Upper lobe of left lung (tissue), 6 donors: ENCODE measurements around the gene RPS6KB1. TPM values are rescaled to one million over a fixed set of nuclear protein-coding genes. Genes with fewer than 3 reads are reported as not detected.
"Not testable (repeated sequence)": the region's sequence is repeated elsewhere in the genome, so short reads cannot be mapped to it uniquely, and the experiment has no call there.

Experiments used
- ATAC-seq, 2 donors: fragments of 200-7000 bp; cut with Tn5 transposase; one replicate each; pipeline ENCODE4 v1.9.1; 2022; ENCODE audit warnings: mild to moderate bottlenecking in 2 of 2, moderate library complexity in 2 of 2; ENCODE audit not compliant: low FRiP score in 2 of 2
- DNase-seq, 2 donors: peaks; one replicate each; pipeline ENCODE4 v3.0.0-alpha.2; 2019 to 2020
- H3K27ac ChIP-seq, 4 donors: fragments of 200-600 bp; sonication (generic); one replicate each; pipeline ENCODE4 v1.5.1; 2016 to 2019
- H3K27me3 ChIP-seq, 4 donors: fragments of 200-600 bp; sonication (generic); one replicate each; pipeline ENCODE4 v1.5.1; 2017 to 2019
- H3K36me3 ChIP-seq, 4 donors: fragments of 200-600 bp; sonication (generic); one replicate each; pipeline ENCODE4 v1.5.1; 2016 to 2019
- H3K4me1 ChIP-seq, 4 donors: fragments of 200-600 bp; sonication (generic); one replicate each; pipeline ENCODE4 v1.5.1; 2018 to 2019
- H3K4me3 ChIP-seq, 4 donors: fragments of 200-600 bp; sonication (generic); one replicate each; pipeline ENCODE4 v1.5.1; 2017 to 2019; ENCODE audit warnings: mild to moderate bottlenecking in 2 of 4, moderate library complexity in 1 of 4
- H3K9me3 ChIP-seq, 4 donors: fragments of 200-600 bp; sonication (generic); one replicate each; pipeline ENCODE4 v1.5.1; 2018 to 2019
- CTCF ChIP-seq, 6 experiments: fragments of 450-650 bp in 4 of 6; fragments of 200-600 bp in 2 of 6; sonication (generic) in 2 of 6; IDR thresholded peaks; one replicate each; pipeline ENCODE4 v1.5.1; 2016 to 2019; ENCODE audit warnings: antibody characterized with exemption in 6 of 6
- EP300 ChIP-seq, 4 donors: sonication (generic); formaldehyde crosslinking; IDR thresholded peaks; one replicate each; pipeline ENCODE4 v1.5.1; 2017; ENCODE audit warnings: antibody characterized with exemption in 4 of 4, control low read depth in 2 of 4
- POLR2A ChIP-seq, 4 donors: fragments of 450-650 bp; IDR thresholded peaks; one replicate each; pipeline ENCODE4 v1.5.1; 2016 to 2017; ENCODE audit warnings: antibody characterized with exemption in 4 of 4, mild to moderate bottlenecking in 2 of 4
- POLR2AphosphoS5 ChIP-seq, 2 donors: sonication (generic); formaldehyde crosslinking; IDR thresholded peaks; one replicate each; pipeline ENCODE4 v1.5.1; 2017; ENCODE audit warnings: antibody characterized with exemption in 2 of 2
- WGBS, 2 donors: methylation state at CpG; one replicate each; pipeline ENCODE4 v1.1.5; 2017 to 2018; 5-methylcytosine and 5-hydroxymethylcytosine counted together
- total RNA-seq, 6 donors: library from RNA; depleted of rRNA in 4 of 6; stranded (reverse); fragments of >200 nt in 4 of 6; gene quantifications; one replicate each; pipeline versions ENCODE4 v1.1.0 to v1.2.1, GENCODE V29; 2016 to 2021
- donor health status: DM: no; HTN: no; CAD: no; lungs with moderate emphysema.
- donor health status: DM: no; HTN: yes; CAD: no; lungs with severe emphysema.

The RPS6KB1 gene
- total RNA-seq, 6 donors from 2014 or later, result 13.1 to 60.8 (median 30.3) TPM

- TF ChIP-seq EP300 (IDR thresholded peaks at IDR 0.05) (no peak), POLR2AphosphoS5 (IDR thresholded peaks at IDR 0.05) (no peak), POLR2A (IDR thresholded peaks at IDR 0.05) (no peak), CTCF (IDR thresholded peaks at IDR 0.05) (no peak)
- peaks cover 56 to 86% (median 70%) of the 10 kb centered on the region in 4 donors for H3K4me1 ChIP-seq
- no peaks in the 10 kb centered on the region for H3K27me3 ChIP-seq
- ATAC-seq (no peak), DNase-seq (peak in 1 of 2 donors; percentile 21)
- peak overlapping the region; percentile 83 to 93 (median 88) for H3K27ac ChIP-seq
- H3K9me3 ChIP-seq, result no peaks in the 10 kb centered on the region
- no peak overlapping the region for H3K4me3 ChIP-seq
- WGBS, 2 donors, result 95 to 99% methylated on average over 6 of the region's 6 CpGs
- no peaks in the 10 kb centered on the region for H3K36me3 ChIP-seq
Measured at GRCh38 chr17:59848385-59848668, 44.6 kb upstream of the RPS6KB1 start.

- peaks cover 56 to 82% (median 70%) of the 10 kb centered on the region in 4 donors for H3K4me1 ChIP-seq
- H3K27me3 ChIP-seq, result no peaks in the 10 kb centered on the region
- no peaks in the 10 kb centered on the region for H3K9me3 ChIP-seq
- peak in 1 of 4 donors; percentile 34 for TF ChIP-seq POLR2A (IDR thresholded peaks at IDR 0.05)
- no peak for TF ChIP-seq EP300 (IDR thresholded peaks at IDR 0.05)
- peak; percentile 57 to 65 for TF ChIP-seq POLR2AphosphoS5 (IDR thresholded peaks at IDR 0.05)
- TF ChIP-seq CTCF (IDR thresholded peaks at IDR 0.05), result no peak
- H3K4me3 ChIP-seq, result no peak overlapping the region
- peak; percentile 57 to 68 for ATAC-seq
- no peaks in the 10 kb centered on the region for H3K36me3 ChIP-seq
- WGBS, 2 donors, result 39 to 42% methylated on average over 7 of the region's 7 CpGs
- peak; percentile 39 to 93 for DNase-seq
- H3K27ac ChIP-seq, result peak overlapping the region; percentile 83 to 93 (median 88)
Measured at GRCh38 chr17:59848778-59849177, 44.1 kb upstream of the RPS6KB1 start.

GRCh38 chr17:59850311-59850710 is 42.6 kb upstream of the RPS6KB1 start:
- not testable (repeated sequence) for DNase-seq

GRCh38 chr17:59851439-59852375 is 41.2 kb upstream of the RPS6KB1 start:
- ATAC-seq (peak; percentile 3 to 71), DNase-seq (no peak)
- Histone ChIP-seq H3K9me3 (no peaks in the 10 kb centered on the region), H3K4me3 (no peak overlapping the region), H3K27ac (peak overlapping the region; percentile 14 to 76 (median 62)), H3K36me3 (no peaks in the 10 kb centered on the region), H3K27me3 (no peaks in the 10 kb centered on the region), H3K4me1 (peaks cover 48 to 64% (median 61%) of the 10 kb centered on the region in 4 donors)
- TF ChIP-seq CTCF (IDR thresholded peaks at IDR 0.05) (no peak), POLR2AphosphoS5 (IDR thresholded peaks at IDR 0.05) (peak; percentile 71 to 78), EP300 (IDR thresholded peaks at IDR 0.05) (peak in 2 of 4 donors; percentile 10 to 38), POLR2A (IDR thresholded peaks at IDR 0.05) (no peak)
- WGBS, 2 donors, result 57 to 59% methylated on average over 14 of the region's 14 CpGs

More at GRCh38 chr17:59850311-59850710, 42.6 kb upstream of the RPS6KB1 start:
- H3K36me3 ChIP-seq, H3K4me3 ChIP-seq, H3K27ac ChIP-seq, H3K27me3 ChIP-seq, ATAC-seq, H3K9me3 ChIP-seq: not testable (repeated sequence)
- WGBS, 2 donors, result 94 to 97% methylated on average over 15 of the region's 15 CpGs
- H3K4me1 ChIP-seq, result peaks cover 53 to 69% (median 66%) of the 10 kb centered on the region in 4 donors

- Histone ChIP-seq H3K27ac (peak overlapping the region; percentile 38 to 76 (median 62)), H3K4me1 (peaks cover 40 to 59% (median 57%) of the 10 kb centered on the region in 4 donors)
- ATAC-seq, H3K27me3 ChIP-seq, DNase-seq, H3K9me3 ChIP-seq, H3K4me3 ChIP-seq, H3K36me3 ChIP-seq: not testable (repeated sequence)
- 96 to 97% methylated on average over 7 of the region's 7 CpGs for WGBS, 2 donors
Measured at GRCh38 chr17:59852847-59853167, 40.1 kb upstream of the RPS6KB1 start.
